GM12878 (cell line): Measurements from ENCODE around the gene CTSW. TPM values are rescaled to one million over a fixed set of nuclear protein-coding genes. Genes with fewer than 3 reads are reported as not detected.

Experiments used
- ATAC-seq: fragments of 200-7000 bp; cut with Tn5 transposase; 3 replicates; pipeline ENCODE4 v1.9.1; 2020; ENCODE audit warnings: mild to moderate bottlenecking, moderate library complexity
- BruUV-seq: library from RNA; stranded (reverse); fragments of 400-500 nt; replicated peaks from 2 replicates; lab custom pipeline; 2021; lab: Mats Ljungman, UMichigan
- CTCF ChIA-PET: fragments of 300-600 bp; sonication (Branson Sonifier 250); formaldehyde crosslinking; extraction: SDS; loops from one replicate; lab custom pipeline; 2021; ENCODE audit warnings: inconsistent platforms; lab: Yijun Ruan, JAX
- POLR2A ChIA-PET: fragments of 350-600 bp; formaldehyde crosslinking; extraction: SDS; loops from one replicate; lab custom pipeline; 2021; ENCODE audit warnings: inconsistent platforms; lab: Charles Lee
- RAD21 ChIA-PET: fragments of 300-600 bp; sonication (Branson Sonifier 250); formaldehyde crosslinking; loops from one replicate; lab custom pipeline; 2023; ENCODE audit warnings: antibody characterized with exemption; ENCODE audit not compliant: unreplicated experiment; lab: Charles Lee
- SMC1A ChIA-PET: fragments of 300-600 bp; sonication (Branson Sonifier 250); formaldehyde crosslinking; loops from one replicate; lab custom pipeline; 2023; ENCODE audit not compliant: unreplicated experiment, uncharacterized antibody; lab: Charles Lee
- DNase-seq: peaks from one replicate; pipeline ENCODE4 v3.0.0-alpha.2; 2011; ENCODE audit warnings: low read depth, low spot score
- FAIRE-seq: peaks from 3 replicates; lab custom pipeline; 2011; peaks lifted over from hg19 to GRCh38; lab: Jason Lieb, UNC
- H2AFZ ChIP-seq: 2 replicates; pipeline ENCODE4 v1.6.0; 2011; ENCODE audit warnings: low read depth, low read length, control low read depth; ENCODE audit not compliant: control insufficient read depth
- H3K27ac ChIP-seq: 2 replicates; pipeline ENCODE4 v1.5.1; 2011; ENCODE audit warnings: control low read depth; ENCODE audit not compliant: control insufficient read depth, insufficient read depth
- H3K27me3 ChIP-seq, 2 experiments: replicated peaks in 1 of 2; 2 replicates each; pipeline versions ENCODE4 v1.6.0 to v1.6.1; 2011; ENCODE audit warnings: low read length in 1 of 2; ENCODE audit not compliant: control insufficient read depth in 2 of 2, insufficient read depth in 2 of 2
- H3K36me3 ChIP-seq, 2 experiments: 2 replicates each; pipeline ENCODE4 v1.5.1; 2011; ENCODE audit warnings: low read length in 1 of 2; ENCODE audit not compliant: control insufficient read depth in 2 of 2, insufficient read depth in 2 of 2
- H3K4me1 ChIP-seq: 2 replicates; pipeline ENCODE4 v1.6.1; 2011; ENCODE audit warnings: mild to moderate bottlenecking, low read length, moderate library complexity, mixed read lengths; ENCODE audit not compliant: control insufficient read depth, insufficient read depth
- H3K4me2 ChIP-seq: 2 replicates; pipeline ENCODE4 v1.6.0; 2011; ENCODE audit warnings: control low read depth; ENCODE audit not compliant: control insufficient read depth, insufficient read depth
- H3K4me3 ChIP-seq: fragments of 200-600 bp; sonication (generic); 2 replicates; pipeline ENCODE4 v1.5.1; 2016
- H3K79me2 ChIP-seq: 2 replicates; pipeline ENCODE4 v1.6.0; 2011; ENCODE audit warnings: low read length; ENCODE audit not compliant: control insufficient read depth, insufficient read depth
- H3K9ac ChIP-seq: 2 replicates; pipeline ENCODE4 v1.8.0; 2011; ENCODE audit warnings: low read length, control low read depth, mixed read lengths; ENCODE audit not compliant: control insufficient read depth, insufficient read depth
- H3K9me3 ChIP-seq: replicated peaks from 3 replicates; pipeline ENCODE4 v1.5.1; 2011; ENCODE audit warnings: mild to moderate bottlenecking, low read length; ENCODE audit not compliant: control insufficient read depth, insufficient read depth
- H4K20me1 ChIP-seq: 2 replicates; pipeline ENCODE4 v1.6.0; 2011; ENCODE audit not compliant: control insufficient read depth, insufficient read depth
- E2F8 ChIP-seq: fragments of 450-650 bp; IDR thresholded peaks from 2 replicates; pipeline ENCODE4 v1.6.1; 2018; ENCODE audit warnings: mild to moderate bottlenecking, low read depth, moderate library complexity; ENCODE audit not compliant: partially characterized antibody
- HDGF ChIP-seq: fragments of 450-650 bp; IDR thresholded peaks from 2 replicates; pipeline ENCODE4 v1.6.1; 2016; ENCODE audit warnings: antibody characterized with exemption
- MEF2B ChIP-seq: fragments of 450-650 bp; IDR thresholded peaks from 2 replicates; pipeline ENCODE4 v1.6.1; 2018; ENCODE audit warnings: mild to moderate bottlenecking, moderate library complexity; ENCODE audit not compliant: partially characterized antibody, poor library complexity, severe bottlenecking
- MLLT1 ChIP-seq: fragments of 450-650 bp; IDR thresholded peaks from 2 replicates; pipeline ENCODE4 v1.6.1; 2016; ENCODE audit warnings: mild to moderate bottlenecking
- PAX5 ChIP-seq: IDR thresholded peaks from 2 replicates; pipeline ENCODE4 v1.6.1; 2011; ENCODE audit warnings: low read depth, low read length, borderline replicate concordance
- POU2F2 ChIP-seq: IDR thresholded peaks from 3 replicates; pipeline ENCODE4 v1.6.1; 2011; ENCODE audit warnings: low read depth, mild to moderate bottlenecking, low read length, borderline replicate concordance
- RUNX3 ChIP-seq: IDR thresholded peaks from 2 replicates; pipeline ENCODE4 v1.6.1; 2012; ENCODE audit warnings: low read length, inconsistent platforms
- SUZ12 ChIP-seq: fragments of 200-600 bp; sonication (generic); IDR thresholded peaks from one replicate; pipeline ENCODE4 v1.6.1; 2018; ENCODE audit warnings: antibody characterized with exemption, mild to moderate bottlenecking; ENCODE audit not compliant: unreplicated experiment
- ZBTB40 ChIP-seq: fragments of 450-650 bp; IDR thresholded peaks from 2 replicates; pipeline ENCODE4 v1.6.1; 2016; ENCODE audit warnings: mild to moderate bottlenecking, moderate library complexity, borderline replicate concordance
- WGBS: methylation state at CpG from one replicate; pipeline ENCODE4 v1.1.6; 2016; ENCODE audit warnings: low lambda C conversion rate; ENCODE audit not compliant: insufficient replicate concordance, insufficient coverage; ENCODE audit errors: missing lambda C conversion rate; 5-methylcytosine and 5-hydroxymethylcytosine counted together
- in situ Hi-C: fragments of 300-500 bp; cut with MboI; formaldehyde crosslinking; loops from 9 replicates; pipeline ENCODE4 v1.14.3; 2018; ENCODE audit warnings: mixed read lengths
- intact Hi-C: fragments of 100-400 bp; cut with micrococcal nuclease; formaldehyde crosslinking; loops from one replicate; pipeline ENCODE4 v1.14.2; 2022; ENCODE audit not compliant: unreplicated experiment
- polyA plus RNA-seq, 11 experiments: library from polyadenylated mRNA; depleted of rRNA in 4 of 11; unstranded in 6 of 11; stranded (reverse) in 5 of 11; fragments of >200 nt; fragmentation: Nextera tagmentation in 4 of 11; fragmentation: Illumina TruSeq in 1 of 11; extraction: Ambion mirVana in 4 of 11; extraction: Trizol in 1 of 11; gene quantifications; 1 replicate in 1 of 11; 2 replicates in 10 of 11; pipeline versions ENCODE4 v1.2.1 to v1.2.3, GENCODE V29; 2011 to 2016; ENCODE audit warnings: inconsistent platforms in 2 of 11, missing spikeins in 2 of 11, low read depth in 1 of 11
- total RNA-seq, 4 experiments: library from RNA; depleted of rRNA in 3 of 4; stranded (reverse); fragments of >200 nt in 3 of 4; fragmentation: Illumina TruSeq in 1 of 4; extraction: Trizol in 1 of 4; gene quantifications; 2 replicates each; pipeline versions ENCODE4 v1.2.1 to v1.2.3, GENCODE V29; 2013 to 2021

CTSW gene
- total and polyA plus RNA-seq, 10 of the 15 experiments (the other 5 are each of a cell fraction or from before 2014, with no cell fraction given) = 0.53 to 12.0 (median 1.7) TPM

- no peak for TF ChIP-seq E2F8
- peak; percentile 32 for TF ChIP-seq MEF2B
- TF ChIP-seq PAX5 = no peak
These were observed 6.1 kb upstream of the CTSW start (continued) for GRCh38 chr11:65873318-65874156.

GRCh38 chr11:65880027-65880426, 390 bp downstream of the CTSW start:
- no peak for ATAC-seq
- Histone ChIP-seq H3K27me3 (no peaks in the 10 kb centered on the region), H3K4me3 (no peak overlapping the region), H3K36me3 (peaks cover 9 to 14% of the 10 kb centered on the region in 2 experiments; a peak in 3 of 4 replicates), H3K4me2 (no peak overlapping the region), H3K9me3 (no peaks in the 10 kb centered on the region), H2AFZ (no peak overlapping the region), H3K27ac (no peak overlapping the region), H4K20me1 (no peaks in the 10 kb centered on the region), H3K79me2 (peaks cover 3% of the 10 kb centered on the region), H3K9ac (no peak overlapping the region), H3K4me1 (peaks cover 9% of the 10 kb centered on the region)
- ChIA-PET POLR2A (interaction anchor here (0.7 to 2.6 kb wide), 2 partner anchors 11 to 97 kb away, joined by 3 to 8 read pairs; partner anchors contain the start of gene CCDC85B), RAD21 (no interaction called here), SMC1A (no interaction called here), CTCF (interaction anchor here (1.7 kb wide), 1 partner anchor 20 kb away, joined by 9 read pairs; the partner anchor contains the start of gene MUS81)
- FAIRE-seq = no peak
- WGBS = 79% methylated on average over 7 of the region's 7 CpGs
- BruUV-seq = no TSS peak
- no peak for DNase-seq
- in situ Hi-C loops (loop anchor here (5.0 kb wide), 1 partner anchor 107 kb away; no protein-coding TSS in a partner anchor), intact Hi-C loops (no loop called here)
- TF ChIP-seq POU2F2 (no peak), RUNX3 (no peak), MLLT1 (no peak), HDGF (no peak), SUZ12 (no peak), ZBTB40 (no peak)
